Coronary artery (tissue), 2 donors: ENCODE results near the gene PRAC1.
"Not testable (repeated sequence)": the region's sequence is repeated elsewhere in the genome, so short reads cannot be mapped to it uniquely, and the experiment has no call there.

Source experiments
- DNase-seq: peaks from one replicate; pipeline ENCODE4 v3.0.0-alpha.2; 2017; ENCODE audit warnings: low spot score
- H3K27ac ChIP-seq, 2 donors: fragments of 200-600 bp; sonication (generic); one replicate each; pipeline ENCODE4 v1.5.1; 2016 to 2019
- H3K4me3 ChIP-seq: fragments of 200-600 bp; sonication (generic); 2 replicates; pipeline ENCODE4 v1.5.1; 2016; ENCODE audit warnings: mild to moderate bottlenecking, moderate library complexity
- TF ChIP-seq, protein P1 (sequence below): fragments of 200-600 bp; sonication (generic); IDR thresholded peaks from one replicate; pipeline ENCODE4 v1.5.1; 2019; ENCODE audit warnings: antibody characterized with exemption

PRAC1 gene

DNA sequence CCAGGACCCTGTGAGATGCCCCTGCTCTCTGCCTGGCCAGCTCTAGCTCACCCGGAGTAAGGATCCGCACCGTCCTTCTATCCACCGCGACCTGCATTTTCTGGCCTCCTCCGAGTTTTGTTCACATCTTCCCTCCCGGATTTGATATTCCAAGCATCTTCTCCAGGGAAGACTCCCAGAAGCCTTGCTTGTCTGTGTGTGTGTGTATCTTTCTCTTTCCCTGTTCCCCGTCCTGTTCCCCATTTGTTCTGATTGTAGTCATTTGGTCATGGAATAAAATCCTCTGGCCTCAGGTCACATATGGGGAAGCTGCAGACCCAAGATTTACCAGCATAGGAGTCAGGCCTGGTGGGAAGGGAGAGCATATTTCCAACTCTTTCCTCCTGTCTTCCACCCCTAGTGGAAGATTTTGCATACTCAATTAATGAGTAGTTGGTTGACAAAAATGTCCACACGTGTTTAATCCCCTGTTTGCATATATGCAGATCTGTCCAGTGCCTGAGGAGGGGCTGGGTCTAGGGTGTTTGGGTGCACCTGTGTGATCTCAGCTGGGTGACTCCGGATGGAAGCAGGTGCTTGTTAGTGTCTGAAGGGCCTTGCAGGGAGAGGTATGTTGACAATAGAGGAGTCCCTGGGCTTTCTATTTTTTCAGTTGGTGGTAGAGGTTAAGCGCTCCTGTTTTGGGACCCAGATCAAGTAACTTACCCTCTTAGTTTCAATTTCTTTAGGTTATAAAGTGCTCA, 1.9 kb downstream of the PRAC1 start:
- TF ChIP-seq, protein P1, sequence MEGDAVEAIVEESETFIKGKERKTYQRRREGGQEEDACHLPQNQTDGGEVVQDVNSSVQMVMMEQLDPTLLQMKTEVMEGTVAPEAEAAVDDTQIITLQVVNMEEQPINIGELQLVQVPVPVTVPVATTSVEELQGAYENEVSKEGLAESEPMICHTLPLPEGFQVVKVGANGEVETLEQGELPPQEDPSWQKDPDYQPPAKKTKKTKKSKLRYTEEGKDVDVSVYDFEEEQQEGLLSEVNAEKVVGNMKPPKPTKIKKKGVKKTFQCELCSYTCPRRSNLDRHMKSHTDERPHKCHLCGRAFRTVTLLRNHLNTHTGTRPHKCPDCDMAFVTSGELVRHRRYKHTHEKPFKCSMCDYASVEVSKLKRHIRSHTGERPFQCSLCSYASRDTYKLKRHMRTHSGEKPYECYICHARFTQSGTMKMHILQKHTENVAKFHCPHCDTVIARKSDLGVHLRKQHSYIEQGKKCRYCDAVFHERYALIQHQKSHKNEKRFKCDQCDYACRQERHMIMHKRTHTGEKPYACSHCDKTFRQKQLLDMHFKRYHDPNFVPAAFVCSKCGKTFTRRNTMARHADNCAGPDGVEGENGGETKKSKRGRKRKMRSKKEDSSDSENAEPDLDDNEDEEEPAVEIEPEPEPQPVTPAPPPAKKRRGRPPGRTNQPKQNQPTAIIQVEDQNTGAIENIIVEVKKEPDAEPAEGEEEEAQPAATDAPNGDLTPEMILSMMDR: no peak
- H3K4me3 ChIP-seq: no peak overlapping the region
- no peak overlapping the region for H3K27ac ChIP-seq
- no peak for DNase-seq

DNA sequence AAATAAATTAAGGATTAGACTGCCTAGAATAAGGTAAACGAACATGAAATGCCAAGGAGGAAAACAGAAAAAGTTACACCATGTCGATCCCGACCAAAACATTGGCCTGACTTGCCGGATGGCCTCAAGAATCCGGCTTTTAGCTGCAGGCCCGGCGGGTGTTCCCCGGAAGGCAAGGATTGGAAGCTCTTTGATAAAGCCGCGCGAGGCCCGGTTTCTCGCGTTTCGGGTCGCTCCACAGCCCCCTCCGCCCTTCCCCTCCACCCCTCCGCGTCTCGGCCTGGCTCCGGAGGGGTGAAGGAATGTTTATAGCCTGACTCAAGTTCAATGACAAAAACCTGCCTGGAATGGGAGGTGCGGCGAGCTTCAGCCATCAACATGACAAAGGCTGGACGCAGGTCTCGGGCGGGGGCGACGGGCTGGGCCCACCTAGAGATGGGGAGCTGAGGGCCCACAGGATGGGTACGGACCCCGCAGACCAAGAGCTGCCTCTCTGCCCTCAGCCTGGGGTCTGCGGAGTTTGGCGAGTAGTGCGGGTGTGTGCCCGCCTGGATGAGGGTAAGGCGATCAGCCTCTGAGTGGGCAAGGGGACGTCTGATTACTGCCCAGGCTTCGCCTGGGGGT, 2.6 kb downstream of the PRAC1 start:
- no peak overlapping the region for H3K27ac ChIP-seq
- DNase-seq: no peak
- TF ChIP-seq, protein P1: no peak
- H3K4me3 ChIP-seq: peak overlapping the region; percentile 32

DNA sequence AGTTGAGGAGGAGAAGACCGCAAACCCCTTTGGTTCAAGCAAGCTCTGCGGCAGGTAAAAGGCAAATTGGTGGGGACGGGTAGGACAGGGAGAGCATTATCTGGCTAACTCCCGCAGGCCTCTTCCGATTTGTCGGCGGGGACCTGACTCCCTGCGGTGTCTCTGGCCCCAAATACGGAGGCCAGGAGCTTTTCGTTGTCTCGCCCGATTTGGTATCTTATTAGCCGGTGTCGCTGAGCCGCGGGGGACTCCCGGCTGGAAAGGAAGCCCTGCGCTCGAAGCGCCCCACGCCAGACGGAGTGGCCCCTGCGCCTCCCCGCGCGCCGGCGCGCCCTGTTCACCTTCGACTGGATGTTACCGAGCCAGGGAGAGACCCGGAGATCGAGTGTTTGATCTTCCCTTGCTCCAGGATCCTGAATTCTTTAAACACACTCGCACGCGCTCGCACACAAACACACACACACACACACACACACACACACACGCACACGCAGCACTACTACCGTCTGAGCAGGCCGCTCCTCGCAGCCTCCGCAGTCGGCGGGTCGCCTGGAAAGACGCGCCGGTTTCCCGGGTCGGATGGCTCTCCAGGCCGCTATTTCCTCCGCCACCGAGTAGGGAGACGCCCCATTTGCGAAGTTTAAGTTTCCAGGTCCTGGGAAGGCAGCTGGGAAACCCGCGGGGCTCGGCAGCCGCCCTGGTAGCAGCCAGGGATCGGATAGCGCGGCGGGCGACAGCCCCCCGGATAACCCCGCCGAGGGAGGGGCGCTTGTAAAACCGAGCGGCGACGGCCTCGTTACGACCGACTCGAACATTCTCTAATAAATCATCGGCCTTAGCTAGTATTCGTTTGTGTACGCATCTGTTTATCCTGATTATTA, 3.3 kb downstream of the PRAC1 start:
- peak; percentile 62 for DNase-seq
- Histone ChIP-seq H3K27ac (no peak overlapping the region), H3K4me3 (peak overlapping the region; percentile 32)
- TF ChIP-seq, protein P1: no peak

DNA sequence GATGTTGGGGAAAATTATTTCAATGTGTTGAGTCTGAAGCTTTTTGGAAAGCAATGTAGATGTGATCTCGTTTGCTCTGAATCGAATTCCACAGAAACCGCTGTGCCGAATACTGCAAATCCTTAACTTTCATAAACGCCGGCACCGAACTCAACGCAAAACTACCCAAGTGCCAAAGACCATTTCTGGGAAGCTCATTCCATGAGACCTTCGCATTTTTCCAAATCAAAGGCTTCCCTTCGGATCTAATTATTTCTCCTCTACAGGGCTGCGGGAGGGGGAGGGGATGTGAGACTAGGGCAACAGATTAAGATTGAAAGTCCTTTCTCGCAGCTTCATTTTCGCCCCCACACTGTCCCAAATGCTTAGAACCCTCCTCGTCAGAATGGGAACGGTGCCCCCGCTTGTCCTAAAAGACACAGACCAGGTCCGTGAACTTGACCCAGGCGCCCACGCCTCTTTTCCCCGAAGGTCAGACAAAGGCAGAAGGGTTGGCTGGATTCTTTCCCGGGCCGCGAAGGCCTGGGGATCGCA, 4.0 kb downstream of the PRAC1 start:
- peak overlapping the region; percentile 32 for H3K4me3 ChIP-seq
- DNase-seq: peak; percentile 50

DNA sequence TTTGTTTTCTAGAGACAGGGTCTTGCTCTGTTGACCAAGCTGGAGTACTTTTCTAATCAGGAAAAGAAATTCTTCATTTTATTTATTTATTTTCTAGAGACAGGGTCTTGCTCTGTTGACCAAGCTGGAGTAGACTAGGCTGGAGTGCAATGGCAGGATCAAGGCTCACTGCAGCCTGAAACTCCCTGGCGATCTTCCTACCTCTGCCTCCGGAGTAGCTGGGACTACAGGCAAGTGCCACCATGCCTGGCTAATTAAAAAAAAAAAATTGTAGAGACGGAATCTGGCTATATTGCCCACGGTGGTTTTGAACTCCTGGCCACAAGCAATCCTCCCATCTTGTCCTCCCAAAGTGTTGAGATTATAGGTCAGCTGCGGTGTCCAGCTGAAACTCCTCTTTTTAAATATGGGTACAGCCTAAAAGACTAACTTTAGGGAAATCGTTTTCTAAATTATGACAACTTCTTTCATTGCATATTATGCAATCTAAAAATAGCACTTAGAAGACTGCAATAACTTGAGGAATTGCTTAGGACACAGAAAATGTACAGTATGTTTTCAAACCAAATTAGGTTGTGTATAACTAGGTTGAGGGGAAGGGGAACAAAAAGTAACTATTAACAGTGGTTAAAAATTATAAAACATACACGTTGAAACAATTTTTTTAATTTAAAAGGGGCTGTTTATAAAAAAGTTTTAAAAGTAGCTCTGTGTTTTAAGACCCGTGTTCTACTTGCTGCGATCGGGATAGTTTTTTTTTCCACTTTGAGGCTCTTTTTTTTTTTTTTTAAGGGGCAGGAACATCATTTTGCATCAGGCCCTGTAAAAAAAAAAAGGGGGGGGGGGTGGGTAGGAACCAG, 4.7 kb downstream of the PRAC1 start:
- DNase-seq: no peak
- Histone ChIP-seq H3K27ac (no peak overlapping the region), H3K4me3 (no peak overlapping the region)
- TF ChIP-seq, protein P1: no peak

More for the DNA sequence above, 4.0 kb downstream of the PRAC1 start:
- H3K27ac ChIP-seq: no peak overlapping the region
- TF ChIP-seq, protein P1: no peak

DNA sequence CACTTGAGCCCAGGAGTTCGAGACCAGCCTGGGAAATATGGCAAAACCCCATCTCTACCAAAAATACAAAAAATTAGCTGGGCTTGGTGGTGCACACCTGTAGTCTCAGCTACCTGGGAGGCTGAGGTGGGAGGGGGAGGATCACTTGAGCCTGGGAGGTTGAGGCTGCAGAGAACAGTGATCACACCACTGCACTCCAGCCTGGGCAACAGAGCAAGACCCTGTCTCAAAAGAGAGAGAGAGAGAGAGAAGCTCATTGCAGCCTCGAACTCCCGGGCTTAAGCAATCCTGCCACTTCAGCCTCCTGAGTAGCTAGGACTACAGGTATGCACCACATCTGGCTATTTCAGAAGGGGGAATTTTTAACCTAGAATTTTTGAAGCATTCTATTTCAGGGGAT, 5.8 kb downstream of the PRAC1 start:
- H3K27ac ChIP-seq, DNase-seq, H3K4me3 ChIP-seq: not testable (repeated sequence)
